HEK293T (cell line): ENCODE data around the gene ZNF672.

ENCODE experiments used
- ARNT ChIP-seq: fragments of 450-650 bp; IDR thresholded peaks from 2 replicates; pipeline ENCODE4 v1.6.1; 2017; ENCODE audit warnings: mild to moderate bottlenecking
- CTBP1 ChIP-seq: fragments of 450-650 bp; IDR thresholded peaks from 2 replicates; pipeline ENCODE4 v1.6.1; 2016; ENCODE audit warnings: borderline replicate concordance
- ELF4 ChIP-seq: fragments of 450-650 bp; IDR thresholded peaks from 2 replicates; pipeline ENCODE4 v1.6.1; 2017; ENCODE audit warnings: antibody characterized with exemption
- FOXA1 ChIP-seq: fragments of 450-650 bp; IDR thresholded peaks from 2 replicates; pipeline ENCODE4 v1.6.1; 2016; ENCODE audit warnings: mild to moderate bottlenecking
- FOXK2 ChIP-seq: fragments of 450-650 bp; IDR thresholded peaks from 2 replicates; pipeline ENCODE4 v1.6.1; 2016; ENCODE audit warnings: mild to moderate bottlenecking
- FOXM1 ChIP-seq: fragments of 450-650 bp; IDR thresholded peaks from 2 replicates; pipeline ENCODE4 v1.6.1; 2017; ENCODE audit warnings: mild to moderate bottlenecking, borderline replicate concordance
- HDGF ChIP-seq: fragments of 450-650 bp; IDR thresholded peaks from 2 replicates; pipeline ENCODE4 v1.6.1; 2017; ENCODE audit warnings: antibody characterized with exemption, borderline replicate concordance
- LEF1 ChIP-seq: fragments of 450-650 bp; IDR thresholded peaks from 2 replicates; pipeline ENCODE4 v1.6.1; 2017; ENCODE audit warnings: mild to moderate bottlenecking, borderline replicate concordance
- NFRKB ChIP-seq: fragments of 450-650 bp; IDR thresholded peaks from 2 replicates; pipeline ENCODE4 v1.6.1; 2016; ENCODE audit warnings: mild to moderate bottlenecking, moderate library complexity
- SP1 ChIP-seq: fragments of 450-650 bp; IDR thresholded peaks from 2 replicates; pipeline ENCODE4 v1.6.1; 2017
- SUZ12 ChIP-seq: fragments of 450-650 bp; IDR thresholded peaks from 2 replicates; pipeline ENCODE4 v1.6.1; 2016; ENCODE audit warnings: mild to moderate bottlenecking
- TARDBP ChIP-seq: fragments of 450-650 bp; IDR thresholded peaks from 2 replicates; pipeline ENCODE4 v1.6.1; 2016
- ZNF384 ChIP-seq: fragments of 450-650 bp; IDR thresholded peaks from 2 replicates; pipeline ENCODE4 v1.6.1; 2016
- TF ChIP-seq, protein P1 (sequence below): fragments of 450-650 bp; IDR thresholded peaks from 2 replicates; pipeline ENCODE4 v1.6.1; 2016

DNA sequence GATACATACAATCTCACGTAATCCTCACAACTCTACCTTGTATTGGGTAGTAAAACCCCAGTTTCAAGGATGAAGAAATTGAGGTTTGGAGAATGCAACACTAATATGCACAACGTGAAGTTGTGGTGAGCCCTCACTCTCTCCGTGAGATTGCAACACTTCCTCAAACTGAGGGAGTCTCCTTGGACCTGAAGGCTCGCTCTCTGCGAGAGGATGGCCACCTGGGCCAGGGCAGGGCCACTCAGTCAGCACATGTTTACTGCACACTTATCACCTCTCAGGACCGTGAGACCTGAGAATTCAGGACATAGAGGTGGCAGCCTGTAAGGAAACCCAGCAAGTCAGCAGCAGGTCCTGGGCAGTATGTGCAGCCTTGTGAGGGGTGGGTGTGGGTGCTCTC, 21.0 kb upstream of the ZNF672 start:
- no peak for TF ChIP-seq FOXA1
- no peak for TF ChIP-seq SP1
- no peak for TF ChIP-seq LEF1
- TF ChIP-seq SUZ12: no peak
- TF ChIP-seq FOXM1: no peak
- no peak for TF ChIP-seq NFRKB
- TF ChIP-seq, protein P1, sequence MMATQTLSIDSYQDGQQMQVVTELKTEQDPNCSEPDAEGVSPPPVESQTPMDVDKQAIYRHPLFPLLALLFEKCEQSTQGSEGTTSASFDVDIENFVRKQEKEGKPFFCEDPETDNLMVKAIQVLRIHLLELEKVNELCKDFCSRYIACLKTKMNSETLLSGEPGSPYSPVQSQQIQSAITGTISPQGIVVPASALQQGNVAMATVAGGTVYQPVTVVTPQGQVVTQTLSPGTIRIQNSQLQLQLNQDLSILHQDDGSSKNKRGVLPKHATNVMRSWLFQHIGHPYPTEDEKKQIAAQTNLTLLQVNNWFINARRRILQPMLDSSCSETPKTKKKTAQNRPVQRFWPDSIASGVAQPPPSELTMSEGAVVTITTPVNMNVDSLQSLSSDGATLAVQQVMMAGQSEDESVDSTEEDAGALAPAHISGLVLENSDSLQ: no peak
- TF ChIP-seq TARDBP: no peak
- TF ChIP-seq FOXK2: no peak
- no peak for TF ChIP-seq ARNT
- TF ChIP-seq ELF4: no peak
- no peak for TF ChIP-seq ZNF384
- no peak for TF ChIP-seq HDGF
- TF ChIP-seq CTBP1: no peak
